Measurements from ENCODE around the gene DNER.

The DNER gene

DNA sequence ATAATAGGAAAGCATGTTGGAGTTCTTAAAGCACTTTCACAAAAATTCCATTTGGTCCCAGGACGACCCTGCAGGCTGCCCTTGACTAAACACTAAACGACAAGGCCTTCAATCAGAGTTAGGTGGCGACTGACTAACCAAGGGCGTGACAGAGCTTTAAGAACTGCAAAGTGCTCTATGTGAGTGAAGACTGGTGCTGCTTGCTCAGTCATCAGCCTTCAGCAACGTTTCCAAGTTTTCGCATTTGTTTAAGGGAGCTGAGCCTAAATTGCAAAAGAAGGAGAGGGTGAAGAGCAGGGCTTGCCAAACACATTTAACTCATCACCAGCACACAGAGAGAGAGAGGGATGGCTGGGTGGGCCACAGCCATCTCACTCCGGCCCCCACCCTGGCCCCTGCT lies 238.6 kb downstream of the DNER start:
- no peak for ATAC-seq (ENCODE audit: low read depth)
- no peaks in the 10 kb centered on the region for H3K36me3 ChIP-seq (ENCODE audit: low read depth)
- TF ChIP-seq, protein P1, sequence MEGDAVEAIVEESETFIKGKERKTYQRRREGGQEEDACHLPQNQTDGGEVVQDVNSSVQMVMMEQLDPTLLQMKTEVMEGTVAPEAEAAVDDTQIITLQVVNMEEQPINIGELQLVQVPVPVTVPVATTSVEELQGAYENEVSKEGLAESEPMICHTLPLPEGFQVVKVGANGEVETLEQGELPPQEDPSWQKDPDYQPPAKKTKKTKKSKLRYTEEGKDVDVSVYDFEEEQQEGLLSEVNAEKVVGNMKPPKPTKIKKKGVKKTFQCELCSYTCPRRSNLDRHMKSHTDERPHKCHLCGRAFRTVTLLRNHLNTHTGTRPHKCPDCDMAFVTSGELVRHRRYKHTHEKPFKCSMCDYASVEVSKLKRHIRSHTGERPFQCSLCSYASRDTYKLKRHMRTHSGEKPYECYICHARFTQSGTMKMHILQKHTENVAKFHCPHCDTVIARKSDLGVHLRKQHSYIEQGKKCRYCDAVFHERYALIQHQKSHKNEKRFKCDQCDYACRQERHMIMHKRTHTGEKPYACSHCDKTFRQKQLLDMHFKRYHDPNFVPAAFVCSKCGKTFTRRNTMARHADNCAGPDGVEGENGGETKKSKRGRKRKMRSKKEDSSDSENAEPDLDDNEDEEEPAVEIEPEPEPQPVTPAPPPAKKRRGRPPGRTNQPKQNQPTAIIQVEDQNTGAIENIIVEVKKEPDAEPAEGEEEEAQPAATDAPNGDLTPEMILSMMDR (IDR thresholded peaks at IDR 0.05; ENCODE audit: poor library complexity, severe bottlenecking) = no peak

DNA sequence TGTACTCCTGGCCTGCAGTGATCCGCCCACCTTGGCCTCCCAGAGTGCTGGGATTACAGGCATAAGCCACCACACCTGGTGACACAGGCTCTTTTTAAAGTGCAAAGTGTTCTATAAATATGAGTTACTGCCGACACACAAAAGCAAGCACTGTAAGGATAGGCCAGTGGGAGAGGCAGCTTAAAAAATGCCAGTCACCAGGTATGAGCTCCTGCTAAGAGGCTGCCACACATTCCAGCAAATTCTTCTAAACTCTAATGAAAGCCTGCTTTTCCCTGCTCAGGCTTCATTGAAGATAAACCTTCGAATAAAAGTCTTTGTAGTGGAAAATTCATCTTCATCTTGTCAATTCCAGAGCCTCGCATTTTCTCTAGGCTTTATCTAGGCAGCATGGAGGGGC lies 240.2 kb downstream of the DNER start:
- no peak overlapping the region for H3K27ac ChIP-seq (ENCODE audit: poor library complexity, severe bottlenecking)
- no peaks in the 10 kb centered on the region for H3K9me3 ChIP-seq (ENCODE audit: severe bottlenecking)
- no peak for DNase-seq (ENCODE audit: low spot score)
- no peak for ATAC-seq (ENCODE audit: low read depth)
- no peaks in the 10 kb centered on the region for H3K36me3 ChIP-seq (ENCODE audit: low read depth)
- H3K27me3 ChIP-seq (ENCODE audit: insufficient read depth, poor library complexity, severe bottlenecking) = no peaks in the 10 kb centered on the region
- H3K4me1 ChIP-seq (ENCODE audit: insufficient read depth, poor library complexity, severe bottlenecking) = no peaks in the 10 kb centered on the region
- H3K4me3 ChIP-seq (ENCODE audit: severe bottlenecking) = no peak overlapping the region
- TF ChIP-seq, protein P1 (IDR thresholded peaks at IDR 0.05; ENCODE audit: poor library complexity, severe bottlenecking) = no peak

More for the DNA sequence above, 238.6 kb downstream of the DNER start:
- no peaks in the 10 kb centered on the region for H3K4me1 ChIP-seq (ENCODE audit: insufficient read depth, poor library complexity, severe bottlenecking)
- H3K4me3 ChIP-seq (ENCODE audit: severe bottlenecking) = no peak overlapping the region
- no peaks in the 10 kb centered on the region for H3K9me3 ChIP-seq (ENCODE audit: severe bottlenecking)
- no peak for DNase-seq (ENCODE audit: low spot score)
- H3K27me3 ChIP-seq (ENCODE audit: insufficient read depth, poor library complexity, severe bottlenecking) = no peaks in the 10 kb centered on the region
- no peak overlapping the region for H3K27ac ChIP-seq (ENCODE audit: poor library complexity, severe bottlenecking)

GRCh38 chr2:229470781-229471180 lies 243.6 kb downstream of the DNER start:
- ATAC-seq (ENCODE audit: low read depth) (no peak), DNase-seq (ENCODE audit: low spot score) (no peak)
- H3K27me3 ChIP-seq (ENCODE audit: insufficient read depth, poor library complexity, severe bottlenecking) = no peaks in the 10 kb centered on the region
- H3K9me3 ChIP-seq (ENCODE audit: severe bottlenecking) = no peaks in the 10 kb centered on the region
- H3K36me3 ChIP-seq (ENCODE audit: low read depth) = no peaks in the 10 kb centered on the region
- TF ChIP-seq, protein P1 (IDR thresholded peaks at IDR 0.05; ENCODE audit: poor library complexity, severe bottlenecking) = no peak
- H3K4me3 ChIP-seq (ENCODE audit: severe bottlenecking) = no peak overlapping the region
- no peak overlapping the region for H3K27ac ChIP-seq (ENCODE audit: poor library complexity, severe bottlenecking)
- no peaks in the 10 kb centered on the region for H3K4me1 ChIP-seq (ENCODE audit: insufficient read depth, poor library complexity, severe bottlenecking)

- H3K4me1 ChIP-seq (ENCODE audit: insufficient read depth, poor library complexity, severe bottlenecking) = no peaks in the 10 kb centered on the region
- TF ChIP-seq, protein P1 (IDR thresholded peaks at IDR 0.05; ENCODE audit: poor library complexity, severe bottlenecking) = no peak
- H3K27ac ChIP-seq (ENCODE audit: poor library complexity, severe bottlenecking) = no peak overlapping the region
- no peaks in the 10 kb centered on the region for H3K9me3 ChIP-seq (ENCODE audit: severe bottlenecking)
- no peak for ATAC-seq (ENCODE audit: low read depth)
- no peaks in the 10 kb centered on the region for H3K36me3 ChIP-seq (ENCODE audit: low read depth)
- no peak for DNase-seq (ENCODE audit: low spot score)
- no peaks in the 10 kb centered on the region for H3K27me3 ChIP-seq (ENCODE audit: insufficient read depth, poor library complexity, severe bottlenecking)
- H3K4me3 ChIP-seq (ENCODE audit: severe bottlenecking) = no peak overlapping the region
Measured at GRCh38 chr2:229467783-229468182, 246.6 kb downstream of the DNER start.

- ATAC-seq (ENCODE audit: low read depth) = no peak
- H3K27me3 ChIP-seq (ENCODE audit: insufficient read depth, poor library complexity, severe bottlenecking) = no peaks in the 10 kb centered on the region
- no peaks in the 10 kb centered on the region for H3K9me3 ChIP-seq (ENCODE audit: severe bottlenecking)
- H3K4me3 ChIP-seq (ENCODE audit: severe bottlenecking) = no peak overlapping the region
- H3K36me3 ChIP-seq (ENCODE audit: low read depth) = no peaks in the 10 kb centered on the region
- no peak for DNase-seq (ENCODE audit: low spot score)
- TF ChIP-seq, protein P1 (IDR thresholded peaks at IDR 0.05; ENCODE audit: poor library complexity, severe bottlenecking) = no peak
- H3K4me1 ChIP-seq (ENCODE audit: insufficient read depth, poor library complexity, severe bottlenecking) = no peaks in the 10 kb centered on the region
- H3K27ac ChIP-seq (ENCODE audit: poor library complexity, severe bottlenecking) = no peak overlapping the region
Measured at GRCh38 chr2:229463841-229464346, 250.5 kb downstream of the DNER start.

Data from RWPE2 (cell line).